Right forelimb (tissue), 1 donor: ENCODE results near the gene DRC3.

Experiments
- DNase-seq: peaks from one replicate; pipeline ENCODE4 v3.0.0-alpha.2; 2018

The DRC3 gene

GRCh38 chr17:18056214-18056613 lies 83.6 kb downstream of the DRC3 start:
- no peak for DNase-seq

GRCh38 chr17:18059283-18059682 lies 86.6 kb downstream of the DRC3 start:
- no peak for DNase-seq

DNA sequence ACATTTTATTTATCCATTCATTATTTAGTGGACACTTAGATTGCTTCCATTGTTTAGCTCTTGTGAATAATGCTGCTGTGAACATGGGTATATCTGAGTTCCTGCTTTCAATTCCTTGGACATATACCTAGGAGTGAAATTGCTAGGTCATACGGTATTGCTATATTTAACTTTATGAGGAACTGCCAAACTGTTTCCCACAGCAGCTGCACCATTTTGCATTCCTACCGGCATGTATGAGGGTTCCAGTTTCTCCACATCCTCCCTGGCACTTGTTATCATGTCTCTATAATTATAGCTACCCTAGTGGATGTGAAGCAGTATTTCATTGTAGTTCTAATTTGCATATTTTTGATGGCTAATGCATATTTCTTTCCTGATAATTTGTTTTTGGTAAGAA lies 91.4 kb downstream of the DRC3 start:
- DNase-seq = no peak

GRCh38 chr17:18065546-18065945 lies 92.9 kb downstream of the DRC3 start:
- DNase-seq = no peak
